Thoracic aorta (tissue), 2 donors: ENCODE measurements around the gene EEIG1. TPM values are rescaled to one million over a fixed set of nuclear protein-coding genes. Genes with fewer than 3 reads are reported as not detected.

Experiments
- ATAC-seq: fragments of 150-250 bp; one replicate; pipeline ENCODE4 v1.8.0; 2017; ENCODE audit warnings: low read depth; ENCODE audit not compliant: insufficient number of reproducible peaks, low FRiP score
- DNase-seq: peaks from one replicate; pipeline ENCODE4 v3.0.0-alpha.2; 2020; ENCODE audit warnings: low spot score
- H3K27ac ChIP-seq, 2 donors: fragments of 200-600 bp; sonication (generic); 1 replicate in 1 of 2; 2 replicates in 1 of 2; pipeline ENCODE4 v1.5.1; 2016; ENCODE audit warnings: mild to moderate bottlenecking in 2 of 2, moderate library complexity in 2 of 2
- H3K27me3 ChIP-seq: fragments of 200-600 bp; sonication (generic); replicated peaks from 2 replicates; pipeline ENCODE4 v1.6.0; 2016; ENCODE audit warnings: mild to moderate bottlenecking; ENCODE audit not compliant: insufficient read depth
- H3K36me3 ChIP-seq: fragments of 200-600 bp; sonication (generic); one replicate; pipeline ENCODE4 v1.5.1; 2016
- H3K4me1 ChIP-seq, 2 donors: fragments of 200-600 bp; sonication (generic); 1 replicate in 1 of 2; 2 replicates in 1 of 2; pipeline versions ENCODE4 v1.5.1 to v1.6.0; 2016; ENCODE audit warnings: low read depth in 2 of 2, mild to moderate bottlenecking in 1 of 2; ENCODE audit not compliant: control insufficient read depth in 1 of 2
- H3K4me3 ChIP-seq: fragments of 200-600 bp; sonication (generic); 2 replicates; pipeline ENCODE4 v1.5.1; 2016; ENCODE audit warnings: mild to moderate bottlenecking
- H3K9me3 ChIP-seq: fragments of 200-600 bp; sonication (generic); 2 replicates; pipeline ENCODE4 v1.5.1; 2016
- total RNA-seq, 2 donors: library from RNA; depleted of rRNA; stranded (reverse); fragments of >200 nt; gene quantifications; one replicate each; pipeline versions ENCODE4 v1.1.0 to v1.2.3, GENCODE V29; 2016
- TF ChIP-seq, protein P1 (sequence below): fragments of 200-600 bp; sonication (generic); IDR thresholded peaks from one replicate; pipeline ENCODE4 v1.5.1; 2019; ENCODE audit warnings: antibody characterized with exemption

Gene EEIG1
- total RNA-seq, 2 donors from 2014 or later, result 20.4 to 26.5 TPM

DNA sequence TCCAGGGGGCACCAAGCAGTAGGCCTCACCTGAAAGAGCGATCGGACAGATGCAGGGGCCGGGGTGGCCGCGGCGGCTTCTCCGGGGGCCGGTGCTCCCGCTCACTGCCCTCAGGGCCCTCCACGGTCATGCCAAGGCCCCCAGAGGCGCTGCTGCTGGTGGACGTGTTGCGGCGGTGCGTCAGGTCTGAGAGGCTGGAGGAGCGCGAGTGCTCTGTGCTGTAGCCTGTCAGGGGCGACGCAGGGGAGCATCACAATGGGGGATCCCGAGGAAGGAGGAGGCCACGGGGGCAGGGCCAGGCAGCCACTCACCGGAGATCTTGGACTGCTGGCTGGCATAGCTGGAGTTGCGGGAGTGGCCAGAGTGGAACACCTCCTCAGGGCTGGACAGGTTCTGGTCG, 35.5 kb downstream of the EEIG1 start:
- Histone ChIP-seq H3K9me3 (no peaks in the 10 kb centered on the region), H3K27me3 (no peaks in the 10 kb centered on the region), H3K36me3 (peaks cover 26% of the 10 kb centered on the region), H3K4me1 (no peaks in the 10 kb centered on the region), H3K4me3 (no peak overlapping the region), H3K27ac (no peak overlapping the region)
- no peak for DNase-seq
- no peak for ATAC-seq
- TF ChIP-seq, protein P1, sequence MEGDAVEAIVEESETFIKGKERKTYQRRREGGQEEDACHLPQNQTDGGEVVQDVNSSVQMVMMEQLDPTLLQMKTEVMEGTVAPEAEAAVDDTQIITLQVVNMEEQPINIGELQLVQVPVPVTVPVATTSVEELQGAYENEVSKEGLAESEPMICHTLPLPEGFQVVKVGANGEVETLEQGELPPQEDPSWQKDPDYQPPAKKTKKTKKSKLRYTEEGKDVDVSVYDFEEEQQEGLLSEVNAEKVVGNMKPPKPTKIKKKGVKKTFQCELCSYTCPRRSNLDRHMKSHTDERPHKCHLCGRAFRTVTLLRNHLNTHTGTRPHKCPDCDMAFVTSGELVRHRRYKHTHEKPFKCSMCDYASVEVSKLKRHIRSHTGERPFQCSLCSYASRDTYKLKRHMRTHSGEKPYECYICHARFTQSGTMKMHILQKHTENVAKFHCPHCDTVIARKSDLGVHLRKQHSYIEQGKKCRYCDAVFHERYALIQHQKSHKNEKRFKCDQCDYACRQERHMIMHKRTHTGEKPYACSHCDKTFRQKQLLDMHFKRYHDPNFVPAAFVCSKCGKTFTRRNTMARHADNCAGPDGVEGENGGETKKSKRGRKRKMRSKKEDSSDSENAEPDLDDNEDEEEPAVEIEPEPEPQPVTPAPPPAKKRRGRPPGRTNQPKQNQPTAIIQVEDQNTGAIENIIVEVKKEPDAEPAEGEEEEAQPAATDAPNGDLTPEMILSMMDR, result no peak

DNA sequence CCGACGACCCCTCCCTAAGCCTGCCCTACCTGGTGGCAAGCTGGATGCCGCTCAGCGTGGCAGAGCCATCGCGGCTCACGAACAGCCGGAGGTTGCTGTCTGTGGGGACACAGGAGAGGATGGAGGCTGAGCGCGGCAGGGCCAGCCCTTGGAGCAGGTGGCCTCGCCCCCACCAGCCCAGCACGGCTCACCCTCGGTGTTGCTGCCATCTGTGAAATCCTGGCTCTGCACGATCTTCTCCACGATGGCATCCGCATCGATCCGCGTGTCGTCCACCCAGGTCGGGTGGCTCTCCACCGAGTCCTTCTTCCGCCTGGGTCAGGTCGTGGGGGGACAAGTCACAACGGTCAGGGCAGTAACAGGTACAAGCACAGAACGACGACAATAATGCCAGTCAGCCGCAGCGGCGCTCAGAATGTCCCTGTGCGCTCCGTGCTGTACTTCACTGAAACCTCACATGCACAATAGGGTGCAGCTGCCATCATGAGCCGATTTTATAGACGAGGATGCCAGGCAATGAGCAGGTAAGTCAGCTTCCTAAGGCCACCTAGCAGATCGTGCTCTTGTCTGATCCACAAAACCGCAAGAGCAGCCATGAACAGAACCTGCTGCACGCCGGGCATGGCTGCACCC, 36.1 kb downstream of the EEIG1 start:
- Histone ChIP-seq H3K4me1 (no peaks in the 10 kb centered on the region), H3K27ac (no peak overlapping the region)

DNA sequence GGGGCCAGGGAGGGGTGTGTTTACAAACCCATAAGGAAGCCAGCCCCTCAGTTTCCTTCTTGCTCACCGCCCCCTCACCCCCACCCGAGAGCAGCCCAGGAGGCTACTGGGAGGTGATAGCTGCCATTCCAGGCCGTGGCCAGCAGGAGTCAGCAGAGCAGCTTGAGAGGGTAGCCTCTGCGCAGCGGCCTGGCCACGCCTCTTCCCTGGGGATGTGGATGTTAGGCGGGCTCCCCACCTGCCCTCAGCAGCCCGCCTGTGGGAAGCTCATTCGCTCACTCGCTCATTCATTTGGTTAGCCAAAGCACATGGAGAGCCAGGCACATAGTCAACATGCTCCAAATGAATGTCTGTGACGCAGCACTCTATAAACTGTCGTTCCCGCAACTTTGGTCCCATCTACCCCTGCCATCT, 37.1 kb downstream of the EEIG1 start:
- H3K36me3 ChIP-seq, result peaks cover 26% of the 10 kb centered on the region
- H3K27ac ChIP-seq, result peak overlapping the region in 1 of 2 donors; percentile 5
- peak; percentile 49 for ATAC-seq

More for the DNA sequence above, 36.1 kb downstream of the EEIG1 start:
- Histone ChIP-seq H3K27me3 (no peaks in the 10 kb centered on the region), H3K36me3 (peaks cover 26% of the 10 kb centered on the region), H3K4me3 (no peak overlapping the region), H3K9me3 (no peaks in the 10 kb centered on the region)
- TF ChIP-seq, protein P1, result no peak
- no peak for DNase-seq
- no peak for ATAC-seq

DNA sequence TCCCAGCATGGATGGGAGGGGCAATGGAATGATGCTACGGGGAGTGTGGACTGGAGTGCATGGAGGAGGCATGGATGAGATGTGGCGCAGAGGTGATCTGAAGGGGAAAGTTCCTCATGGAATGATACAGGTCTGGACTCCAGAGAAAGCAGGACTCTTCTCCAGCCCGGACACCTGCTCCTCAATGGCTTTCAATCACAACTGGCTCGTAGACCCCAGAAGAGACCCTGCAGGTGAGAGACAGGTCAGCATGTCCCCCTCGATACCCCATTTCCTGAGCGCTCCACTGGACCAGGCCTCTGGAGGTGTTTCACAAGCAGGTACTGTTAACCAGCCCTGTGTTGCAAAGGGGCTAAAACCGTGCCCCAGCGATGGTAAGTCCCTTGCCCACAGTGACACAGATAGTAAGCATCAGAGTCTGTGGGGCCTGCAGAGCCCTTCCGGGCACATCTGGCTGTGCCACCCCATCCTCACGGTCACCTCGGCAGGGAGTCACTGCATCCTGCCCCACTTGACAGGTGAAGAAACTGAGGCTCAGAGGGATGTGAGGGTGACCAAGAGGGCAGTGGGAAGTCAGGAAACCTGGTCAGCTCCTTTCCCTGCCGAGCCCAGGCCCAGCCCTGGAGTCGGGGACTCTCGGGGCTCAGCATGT, 37.7 kb downstream of the EEIG1 start:
- Histone ChIP-seq H3K27me3 (no peaks in the 10 kb centered on the region), H3K9me3 (no peaks in the 10 kb centered on the region), H3K36me3 (peaks cover 26% of the 10 kb centered on the region), H3K4me1 (peaks cover 0 to 5% of the 10 kb centered on the region in 2 donors), H3K4me3 (no peak overlapping the region), H3K27ac (no peak overlapping the region)
- TF ChIP-seq, protein P1, result no peak
- ATAC-seq, result no peak
- DNase-seq, result no peak

More for the DNA sequence above, 37.1 kb downstream of the EEIG1 start:
- no peaks in the 10 kb centered on the region for H3K9me3 ChIP-seq
- H3K4me1 ChIP-seq, result no peaks in the 10 kb centered on the region
- DNase-seq, result peak; percentile 54
- TF ChIP-seq, protein P1, result peak; percentile 92
- no peak overlapping the region for H3K4me3 ChIP-seq
- H3K27me3 ChIP-seq, result no peaks in the 10 kb centered on the region

DNA sequence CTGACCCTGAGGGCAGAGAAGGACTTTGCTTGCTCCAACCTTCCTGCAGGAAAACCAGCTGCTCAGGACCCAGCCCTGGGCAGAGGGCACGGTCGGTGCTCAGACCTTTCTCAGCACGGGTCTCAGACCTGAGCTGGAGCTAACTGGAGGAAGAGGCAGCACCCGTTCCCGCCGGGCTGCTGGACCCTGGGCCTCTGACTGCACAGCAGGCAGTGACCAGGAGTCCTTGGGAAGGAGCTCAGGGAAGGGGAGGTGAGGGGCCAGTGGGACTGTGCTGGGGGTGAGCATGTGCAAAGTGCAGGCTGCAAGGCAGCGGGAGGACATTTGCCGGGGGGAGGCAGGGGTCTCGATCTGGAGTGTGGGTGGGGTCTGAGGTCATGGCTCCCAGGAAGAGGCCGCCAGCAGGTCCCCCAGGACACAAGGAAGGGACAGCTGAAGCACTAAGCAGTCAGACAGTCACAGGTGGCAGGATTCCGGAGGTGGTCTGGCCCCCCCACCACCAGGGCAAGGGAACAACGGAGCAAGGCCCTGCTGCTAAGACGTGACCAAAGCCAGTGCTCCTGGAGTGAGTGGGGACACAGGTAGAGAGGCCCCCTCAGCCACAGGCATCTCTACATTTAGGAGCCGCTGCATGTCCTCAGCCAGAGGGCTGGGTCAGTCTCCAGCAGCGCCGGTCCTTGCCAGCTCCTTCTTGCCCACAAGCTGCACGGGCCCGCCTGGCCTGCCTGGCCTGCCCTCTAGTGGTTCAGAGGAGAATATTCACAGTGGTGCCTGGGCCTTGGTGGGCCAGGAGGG, 38.4 kb downstream of the EEIG1 start:
- TF ChIP-seq, protein P1, result peak; percentile 90
- Histone ChIP-seq H3K36me3 (peaks cover 26% of the 10 kb centered on the region), H3K9me3 (no peaks in the 10 kb centered on the region), H3K4me3 (no peak overlapping the region), H3K27ac (no peak overlapping the region), H3K4me1 (peaks cover 0 to 10% of the 10 kb centered on the region in 2 donors), H3K27me3 (no peaks in the 10 kb centered on the region)
- ATAC-seq (no peak), DNase-seq (no peak)
